Measurements from ENCODE around the gene PCK1.

PCK1 gene

DNA sequence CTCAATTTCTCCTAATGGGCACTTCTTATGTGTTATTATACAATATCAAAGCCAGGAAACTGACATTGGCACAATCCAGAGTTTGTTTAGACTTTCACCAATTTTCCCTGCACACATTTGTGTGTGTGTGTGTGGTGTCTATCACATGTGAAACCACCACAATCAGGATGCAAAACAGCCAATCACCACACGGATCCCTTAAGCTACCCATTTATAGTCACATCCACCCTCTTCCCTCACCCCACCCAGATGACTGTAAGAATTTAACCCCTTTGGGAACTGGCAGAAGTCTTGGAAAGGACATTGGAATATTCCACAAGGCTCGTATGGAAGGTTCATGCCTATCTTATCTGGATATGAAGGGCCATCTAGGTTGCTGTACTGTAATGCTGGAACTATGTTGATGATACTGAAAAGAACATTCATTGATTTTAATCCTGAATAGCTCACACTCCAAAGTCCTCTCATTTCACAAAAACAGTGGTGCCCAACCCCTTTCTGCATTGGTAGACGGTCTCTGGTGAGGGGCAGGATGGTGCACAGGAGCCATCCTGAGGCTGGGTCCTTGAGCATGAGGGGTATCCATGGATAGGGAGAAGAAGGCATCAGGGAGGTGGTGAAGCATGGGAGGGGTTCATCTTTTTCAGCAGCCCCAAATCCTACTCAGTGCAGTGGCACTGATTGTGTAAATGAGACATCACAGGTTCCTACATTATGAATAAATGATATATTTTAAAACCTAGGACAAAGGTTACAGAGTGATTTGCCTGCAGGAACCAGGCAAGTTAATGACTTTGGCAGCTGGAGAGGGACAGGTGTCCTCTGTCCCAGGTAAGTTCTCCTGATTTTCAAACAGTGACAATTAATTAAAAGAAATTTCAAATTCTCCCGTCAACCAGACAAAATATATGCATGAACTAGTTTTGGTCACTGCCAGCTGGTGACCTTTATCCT, 23.9 kb upstream of the PCK1 start:
- no peak for FAIRE-seq

DNA sequence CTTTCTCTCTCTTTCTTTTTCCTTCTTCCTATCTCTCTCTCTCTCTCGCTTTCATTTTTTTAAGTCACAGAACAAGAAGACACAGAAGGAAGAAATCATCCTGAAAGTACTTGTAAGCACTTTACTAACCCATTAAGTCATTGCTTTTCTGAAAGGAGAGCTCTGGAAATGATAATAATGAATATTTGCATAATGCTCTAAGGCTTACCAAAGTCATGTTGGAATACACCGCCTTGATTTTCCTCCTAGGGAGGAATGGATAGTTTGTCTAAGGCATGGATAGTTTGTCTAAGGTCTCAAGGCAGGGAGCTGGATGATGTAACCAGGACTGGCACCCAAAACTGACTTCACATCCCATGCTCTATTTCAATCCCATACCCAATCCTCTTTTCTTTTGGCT, 23.1 kb upstream of the PCK1 start:
- no peak for FAIRE-seq

DNA sequence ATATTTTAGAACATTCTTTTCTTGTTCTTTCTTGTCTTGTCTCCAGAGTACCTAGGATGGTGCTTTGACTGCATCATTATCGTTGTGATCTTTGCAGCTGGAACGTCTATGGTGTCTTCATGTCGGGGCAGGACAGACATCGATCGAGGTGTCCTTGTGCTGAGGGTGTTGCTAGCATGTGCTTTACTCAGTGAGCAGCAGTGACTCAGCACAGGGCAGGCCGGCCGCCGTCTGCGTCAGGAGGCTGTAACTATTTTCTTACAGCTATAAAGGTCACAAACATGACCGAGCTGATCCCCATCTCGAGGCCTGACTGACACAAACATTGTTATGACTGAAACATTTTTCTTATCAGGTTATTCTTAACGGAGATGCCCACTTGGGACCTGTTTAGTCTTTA, 21.0 kb upstream of the PCK1 start:
- no peak for FAIRE-seq

DNA sequence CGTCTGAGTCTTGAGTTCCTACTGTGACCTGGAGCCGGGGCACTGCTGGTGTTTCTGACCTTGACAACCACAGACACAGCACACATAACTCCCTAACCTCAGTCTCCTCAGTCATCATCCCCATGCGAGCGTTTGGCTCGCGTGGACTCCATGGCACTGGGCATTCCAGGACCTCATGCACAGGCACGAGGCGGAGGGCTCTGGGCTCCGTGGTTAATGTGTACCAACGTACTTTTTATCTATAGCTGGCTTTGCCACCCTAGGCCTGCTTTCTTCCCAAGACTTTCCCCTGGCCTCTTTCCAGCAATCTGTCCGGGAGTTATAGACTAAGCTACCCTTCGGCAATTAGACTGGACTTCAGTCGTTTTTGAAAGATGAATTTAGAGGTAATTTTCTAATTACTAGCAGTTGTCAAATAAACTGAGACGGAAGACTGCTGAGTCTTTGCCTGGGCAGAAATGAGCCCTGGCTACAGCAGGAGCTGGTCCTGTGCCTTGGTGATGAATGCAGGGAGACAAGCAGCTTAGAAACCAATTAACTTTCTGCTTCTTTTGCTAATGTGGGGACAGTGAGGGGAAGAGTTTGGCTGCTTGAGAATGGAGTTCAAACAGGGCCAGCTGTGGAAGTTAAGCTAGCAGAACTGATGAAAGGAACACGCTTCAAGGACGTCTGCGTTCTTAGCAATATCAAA, 19.9 kb upstream of the PCK1 start:
- no peak for FAIRE-seq

DNA sequence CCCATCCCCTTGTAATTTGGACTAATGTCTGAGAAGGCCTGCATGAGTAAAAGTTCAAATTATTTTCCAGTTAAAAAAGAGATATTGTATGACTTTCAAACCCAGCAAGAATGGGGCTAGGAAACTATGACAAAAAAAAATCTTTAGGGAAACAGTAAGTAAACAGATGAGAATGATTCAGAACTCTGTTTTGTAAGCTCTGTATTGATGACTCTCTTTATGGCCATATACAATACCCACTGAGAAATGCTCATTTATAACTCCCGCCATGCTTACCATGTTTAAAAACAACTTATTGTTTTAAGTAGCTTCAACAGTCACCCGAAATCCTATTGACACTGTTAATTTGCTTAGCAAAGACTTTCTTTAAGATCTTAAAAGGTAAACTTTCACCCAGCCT, 17.2 kb upstream of the PCK1 start:
- no peak for FAIRE-seq

DNA sequence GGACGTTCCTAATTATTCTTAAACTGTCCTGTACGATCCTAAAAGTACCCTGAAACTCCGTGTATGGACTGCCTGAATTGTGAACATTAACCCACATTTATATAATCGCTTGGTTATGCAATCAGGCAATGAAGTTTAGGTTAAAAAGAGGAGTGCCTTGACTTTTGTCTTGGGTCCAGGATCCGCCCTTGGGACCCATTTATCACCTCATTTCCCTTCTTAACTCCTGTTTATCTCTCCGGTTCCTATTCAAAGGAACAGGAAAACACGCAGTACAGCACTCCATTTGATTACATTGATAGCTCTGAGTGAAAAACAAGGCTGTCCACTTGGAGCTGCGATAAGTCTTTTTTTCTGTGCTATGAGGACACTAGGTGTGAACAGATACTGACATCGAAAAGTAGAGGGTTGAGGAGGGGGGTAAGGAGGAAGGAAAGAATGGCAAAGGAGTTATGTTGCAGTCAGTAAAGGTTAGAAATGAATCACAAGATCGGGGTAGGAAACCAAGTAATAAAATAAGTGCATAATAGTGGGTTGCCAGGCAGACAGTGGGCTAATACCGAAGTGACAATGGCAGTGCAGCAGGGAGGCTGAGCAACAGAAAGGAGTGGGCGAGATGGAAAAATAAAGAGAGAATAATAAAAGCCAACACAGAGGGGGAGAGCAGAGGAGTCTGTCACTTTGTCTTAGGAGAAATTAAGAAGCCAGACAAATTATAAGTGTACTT, 15.9 kb upstream of the PCK1 start:
- FAIRE-seq: no peak

DNA sequence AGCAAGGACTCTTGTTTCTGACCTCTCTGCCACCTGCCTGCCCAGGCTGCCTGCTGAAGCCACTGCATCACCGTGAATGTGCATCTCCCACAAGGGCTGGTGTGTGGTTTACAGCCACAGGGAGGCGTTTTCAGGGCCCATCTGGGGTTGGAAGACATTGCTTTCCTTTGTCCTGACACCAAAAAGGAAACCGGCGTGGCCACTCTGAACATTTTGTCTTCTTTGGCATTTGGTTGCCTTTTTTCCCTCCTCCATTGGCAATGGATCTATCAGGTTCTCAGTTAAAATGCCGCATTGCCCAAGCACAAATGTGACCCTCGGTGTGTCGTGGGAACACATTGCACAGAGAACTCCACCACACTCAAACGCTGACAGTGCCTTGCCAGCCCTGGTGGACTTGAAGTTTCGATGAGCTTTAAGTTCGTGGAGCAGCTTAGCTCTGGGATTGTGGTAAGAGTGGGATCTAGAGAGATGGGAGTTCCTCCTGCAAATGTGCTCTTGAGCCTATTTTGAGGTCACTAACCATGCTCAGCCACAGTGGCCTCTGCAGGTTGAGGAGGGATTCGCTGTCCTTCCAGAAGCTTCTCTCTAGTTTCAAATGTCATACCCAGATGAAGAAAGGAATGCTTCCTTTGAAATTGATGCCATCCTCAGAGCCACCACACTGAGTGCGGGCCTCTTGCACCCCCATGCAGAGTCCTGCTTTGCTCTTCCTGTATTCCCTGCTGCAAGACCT, 14.8 kb upstream of the PCK1 start:
- FAIRE-seq: no peak

DNA sequence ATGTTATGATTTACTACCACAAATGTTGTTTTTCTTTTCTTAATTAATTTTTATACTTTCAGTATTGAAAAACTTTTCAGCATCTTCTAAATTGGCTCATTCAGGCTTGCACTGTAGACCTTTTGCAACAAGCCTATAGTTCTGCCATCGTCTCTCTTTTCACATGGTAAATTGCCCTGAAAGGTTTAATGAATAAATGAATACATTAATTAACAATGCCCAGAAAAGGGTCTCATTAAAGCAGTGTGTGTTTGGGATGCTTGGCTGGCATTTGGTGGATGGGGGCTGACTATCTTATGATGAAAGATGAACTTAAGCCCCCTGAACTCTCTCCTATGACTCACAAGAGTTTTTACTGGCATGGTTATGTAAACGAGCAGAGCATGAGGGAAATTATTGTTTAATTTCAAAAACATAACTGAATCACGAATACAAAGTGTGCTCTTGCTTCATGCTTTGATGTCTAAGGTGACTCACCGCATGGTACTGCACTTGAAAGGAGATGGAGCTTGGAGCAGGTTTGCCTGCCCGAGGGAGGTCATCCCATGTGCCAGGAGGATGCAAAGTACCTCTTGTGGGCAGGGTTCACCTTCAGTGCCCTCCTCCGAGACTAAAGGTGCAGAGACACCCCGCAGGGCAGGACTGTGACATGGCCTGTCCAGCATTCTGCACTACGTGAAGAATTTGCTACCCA, 13.8 kb upstream of the PCK1 start:
- FAIRE-seq: no peak

DNA sequence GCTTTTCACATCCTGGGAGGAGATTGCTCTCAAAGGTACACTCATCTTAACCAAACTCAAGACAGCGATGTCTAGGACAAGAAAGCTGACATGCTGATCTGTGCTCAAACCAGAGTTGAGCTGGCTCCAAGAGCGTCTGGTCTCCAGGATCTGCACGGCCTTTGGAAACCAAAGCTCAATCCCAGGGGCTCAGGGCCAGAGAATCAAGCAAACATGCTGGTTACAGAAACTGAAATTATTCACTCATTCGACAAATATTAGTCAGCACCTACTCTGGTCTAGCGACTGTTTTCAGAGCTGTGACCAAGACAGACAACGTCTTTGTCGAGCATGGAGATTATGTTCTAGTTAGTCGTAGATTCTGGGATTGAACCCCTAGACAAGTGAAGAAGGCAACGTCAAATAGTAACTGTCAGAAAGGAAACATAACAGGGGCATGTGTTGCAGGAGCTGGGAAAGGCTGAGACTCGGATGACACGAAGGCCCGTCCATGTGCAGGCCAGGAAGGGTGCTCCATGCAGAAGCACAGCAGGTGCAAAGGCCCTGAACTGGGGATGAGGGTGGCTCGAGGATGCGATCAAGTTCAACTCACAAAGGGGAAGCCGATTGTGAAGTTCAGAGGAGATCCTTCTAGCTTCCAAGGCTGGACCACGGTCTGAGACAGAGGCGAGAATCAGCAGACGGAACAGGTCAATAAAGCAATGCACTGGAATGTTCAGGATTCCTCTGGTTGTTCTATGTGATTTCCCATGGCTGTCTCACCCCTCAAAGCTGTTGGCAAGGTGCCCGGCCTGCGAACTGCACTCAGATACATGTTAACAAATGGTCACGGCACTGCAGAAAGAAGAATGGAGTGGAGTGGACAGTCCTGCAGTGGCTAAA, 12.5 kb upstream of the PCK1 start:
- FAIRE-seq: no peak

DNA sequence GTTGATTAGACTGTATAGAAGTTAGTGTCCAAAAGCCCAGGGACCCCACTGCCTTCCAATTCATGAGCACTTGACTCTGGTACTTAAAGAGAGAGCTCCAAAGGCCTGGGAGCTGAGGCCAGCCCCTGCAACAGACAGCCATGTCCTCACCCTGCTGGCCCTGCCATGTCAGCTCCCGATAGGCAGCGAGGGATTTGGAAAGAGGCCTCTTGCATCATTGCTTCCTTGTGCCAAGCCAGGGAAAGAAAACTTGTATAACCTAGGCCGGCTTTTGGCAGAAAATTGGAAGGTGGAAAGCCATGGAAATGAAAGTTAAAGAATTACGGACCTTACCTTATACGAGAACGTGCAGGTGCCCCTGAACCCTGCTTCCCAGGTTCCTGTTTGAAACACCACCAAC, 8.4 kb upstream of the PCK1 start:
- FAIRE-seq: no peak

DNA sequence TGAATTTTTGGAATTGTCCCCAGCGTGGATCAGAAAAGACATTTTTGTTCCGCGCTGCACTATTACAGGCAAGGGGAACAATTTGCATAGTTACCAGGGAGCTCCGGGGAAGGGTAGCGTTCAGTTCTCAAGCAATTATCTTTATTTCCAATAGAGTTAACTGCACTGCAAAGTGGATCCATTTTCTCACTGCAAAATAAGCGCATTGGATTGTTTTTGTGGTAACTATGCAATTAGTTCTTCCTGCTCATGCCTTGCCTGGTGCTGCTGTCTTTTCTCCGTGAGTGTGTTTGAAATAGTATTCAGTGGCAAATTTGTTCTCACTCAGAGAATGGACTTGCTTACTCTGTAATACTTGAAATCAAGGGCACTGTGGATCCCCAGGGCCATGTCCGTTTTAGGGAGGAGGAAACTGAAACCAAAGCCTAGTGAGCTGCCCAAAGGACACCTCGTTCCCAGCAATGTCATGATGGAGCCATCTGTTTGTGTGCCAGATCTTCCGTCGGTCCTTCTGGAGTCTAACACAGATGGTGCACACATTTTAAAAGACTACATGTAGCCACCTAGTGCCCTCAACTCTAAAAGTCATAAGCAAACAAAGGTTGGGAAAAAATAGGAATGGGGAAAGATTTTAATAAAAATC, 7.4 kb upstream of the PCK1 start:
- FAIRE-seq: peak; percentile 90

DNA sequence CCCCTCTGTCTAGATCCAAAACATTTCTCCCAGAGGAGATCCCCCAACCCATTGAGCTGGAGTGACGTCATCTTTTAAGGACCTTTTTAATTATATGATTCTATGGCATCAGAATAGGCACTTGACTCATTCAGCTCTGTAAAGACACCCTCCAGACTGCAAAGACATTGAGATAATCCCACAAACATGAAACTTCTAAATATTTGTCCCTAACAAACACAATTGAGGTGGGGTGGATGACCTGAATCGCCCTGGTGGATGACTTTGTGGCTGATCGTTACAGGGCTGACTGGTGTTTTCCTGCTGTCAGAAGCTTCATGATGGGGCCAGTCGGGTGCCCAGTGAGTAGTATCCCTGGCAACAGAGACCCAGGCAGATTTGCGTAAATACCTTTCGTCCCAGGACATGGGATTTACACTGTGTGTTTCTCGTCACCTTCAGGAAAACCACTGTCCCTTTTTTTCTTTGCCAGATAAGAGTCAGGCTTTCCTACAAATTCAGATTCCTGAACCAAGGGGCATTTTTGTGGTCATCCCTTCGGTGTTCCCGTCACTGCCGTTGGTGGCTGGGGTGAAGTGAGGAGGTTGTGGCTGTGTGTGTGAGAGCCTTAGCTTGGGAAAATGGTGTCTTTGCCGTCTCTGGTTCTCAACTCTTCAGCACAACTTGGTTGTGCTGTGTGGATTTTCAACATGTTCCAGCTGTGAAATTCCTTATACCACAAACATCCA, 5.3 kb upstream of the PCK1 start:
- FAIRE-seq: no peak

DNA sequence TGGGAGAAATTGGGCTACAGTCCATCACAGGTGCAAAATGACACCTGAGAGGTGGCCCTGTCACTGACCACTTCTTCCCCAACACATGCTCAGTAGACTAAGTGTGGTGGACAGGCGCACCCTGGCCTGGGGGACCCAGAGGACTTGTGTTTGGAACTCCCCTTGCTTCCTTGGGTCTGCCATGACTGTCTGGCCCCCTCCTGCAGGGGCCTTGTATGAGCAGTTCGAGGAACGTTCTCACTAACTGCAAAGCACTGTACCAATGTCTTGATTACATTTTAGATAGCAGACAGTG, 4.0 kb upstream of the PCK1 start:
- no peak for FAIRE-seq

DNA sequence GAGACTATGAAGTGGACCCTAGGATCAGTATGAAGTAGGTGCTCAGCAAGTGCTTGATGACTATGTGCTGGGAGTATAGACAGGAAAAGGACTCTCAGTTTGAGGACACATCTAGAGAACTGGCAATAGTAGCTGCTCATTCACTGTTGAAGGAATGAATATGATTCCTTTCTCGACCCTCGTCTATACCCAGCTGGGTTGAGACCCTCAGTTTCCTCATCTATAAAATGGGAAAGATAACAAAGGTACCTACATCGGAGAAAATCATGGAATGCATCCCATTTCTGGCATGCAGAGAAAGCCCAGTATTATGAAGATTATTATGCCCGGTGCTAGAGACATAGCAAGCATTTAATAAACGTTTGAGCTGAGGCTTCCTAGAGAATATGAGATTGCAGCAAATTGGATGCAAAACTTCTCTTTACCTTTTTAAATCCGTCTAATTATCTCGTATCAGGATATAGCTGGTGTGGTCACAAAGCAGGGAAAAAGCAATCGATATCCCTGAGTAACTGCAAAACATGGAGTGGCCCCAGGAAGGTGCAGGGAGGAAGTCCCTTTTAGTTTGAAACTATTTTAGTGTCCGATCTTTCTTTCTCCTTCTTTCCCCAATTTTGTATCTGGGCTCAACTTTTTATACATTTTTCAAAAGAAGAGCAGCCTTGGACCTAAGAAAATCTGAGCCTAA, 2.8 kb upstream of the PCK1 start:
- FAIRE-seq: no peak

DNA sequence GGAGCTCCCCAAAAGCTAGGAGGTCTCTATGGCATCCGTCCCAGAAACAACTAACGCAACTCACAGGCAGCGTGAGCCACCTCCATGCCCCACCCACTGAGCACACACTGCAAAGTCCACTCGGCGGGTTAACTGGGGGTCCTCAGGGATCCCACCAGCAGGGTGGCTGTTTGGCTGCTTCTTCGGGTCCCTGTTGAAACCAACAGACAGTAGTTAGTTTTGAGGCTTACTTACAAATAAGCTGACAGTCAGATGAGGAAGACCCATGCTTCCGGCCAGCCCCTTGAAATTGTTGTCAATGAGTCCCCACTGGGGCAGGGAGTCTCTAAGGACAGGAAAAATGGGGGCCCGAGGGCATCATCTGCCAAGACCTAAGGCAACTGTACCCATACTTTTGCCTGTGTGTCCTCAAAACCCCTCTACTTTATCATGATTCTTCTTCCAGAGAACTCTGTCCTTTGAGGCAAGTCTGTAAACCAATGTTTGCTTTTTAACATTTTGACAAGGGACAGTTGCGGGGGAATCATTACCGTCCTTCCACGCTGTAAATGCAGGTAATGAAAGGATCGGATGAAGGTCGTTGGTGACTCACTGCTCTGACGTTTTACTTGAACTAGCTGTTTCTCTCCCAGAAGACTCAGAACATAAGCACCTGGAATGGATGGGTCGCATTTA, 2.2 kb upstream of the PCK1 start:
- FAIRE-seq: no peak

DNA sequence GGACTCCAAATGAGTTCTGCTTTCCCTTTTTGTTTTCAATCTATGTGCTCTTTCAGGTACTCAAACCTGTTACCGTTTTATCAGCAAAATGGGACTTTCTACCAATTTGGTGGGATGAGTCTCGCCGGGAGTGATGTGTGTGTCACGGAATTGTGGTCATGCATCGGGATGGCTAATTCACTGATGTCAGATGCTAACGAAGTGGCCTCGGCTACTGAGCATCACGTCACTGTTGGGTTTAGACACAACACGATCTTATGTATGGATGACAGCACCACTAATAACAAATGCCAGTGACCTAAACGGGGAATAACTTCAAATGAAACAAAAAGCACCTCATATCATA, 1.6 kb upstream of the PCK1 start:
- FAIRE-seq: no peak

DNA sequence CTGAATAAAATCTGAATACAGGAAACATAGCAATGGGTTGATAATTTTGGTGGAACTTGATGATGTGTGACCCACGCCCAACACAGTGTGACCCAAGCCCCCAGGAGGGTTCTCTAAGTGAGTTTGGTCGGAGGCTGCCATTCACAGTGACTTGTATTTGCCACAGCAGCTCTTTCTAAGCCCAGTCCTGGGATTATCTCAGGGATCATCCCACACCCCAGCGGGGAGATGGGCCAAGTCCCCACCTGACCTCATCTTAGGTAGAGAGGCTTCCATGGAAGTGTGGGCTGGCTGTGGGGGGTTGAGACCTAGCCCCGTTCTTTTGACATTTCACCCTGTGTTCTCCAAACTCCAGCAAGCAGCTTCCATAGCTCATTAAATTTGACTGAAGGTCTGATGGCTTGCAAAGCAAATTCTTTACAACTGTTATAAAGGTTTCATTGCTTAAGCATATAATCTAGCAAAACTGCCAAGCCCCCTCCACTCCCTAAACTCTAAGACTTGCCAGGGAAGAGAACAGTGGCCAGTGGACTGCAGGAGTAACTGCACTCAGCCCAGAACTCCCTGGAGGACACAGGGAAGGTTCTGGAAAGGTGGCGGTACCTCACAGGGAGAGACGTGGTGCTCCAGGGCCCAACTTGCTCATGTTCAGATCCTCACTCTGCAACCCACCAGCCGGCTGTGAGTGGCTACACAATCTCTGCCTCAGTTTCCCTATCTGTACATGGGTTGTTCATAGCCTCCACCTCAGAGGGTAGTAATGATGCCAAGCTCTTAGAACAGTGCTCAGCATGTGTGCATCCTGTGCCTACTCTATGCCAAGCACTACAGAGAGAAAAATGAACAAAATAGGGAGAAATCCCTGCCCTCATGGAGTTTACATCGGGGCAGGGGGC, 1.0 kb upstream of the PCK1 start:
- no peak for FAIRE-seq
